OCI-LY7 (cell line): ENCODE data around the gene PHACTR1.

Experiments used
- CTCF ChIP-seq: fragments of 200-600 bp; sonication (generic); conservative IDR thresholded peaks from 2 replicates; pipeline ENCODE4 v1.5.1; 2014; ENCODE audit warnings: mild to moderate bottlenecking, antibody characterized with exemption, low read length, moderate library complexity, mixed read lengths
- EZH2phosphoT487 ChIP-seq: fragments of 200-600 bp; sonication (generic); IDR thresholded peaks from 2 replicates; pipeline ENCODE4 v1.6.1; 2018; ENCODE audit warnings: low read depth, borderline replicate concordance, mild to moderate bottlenecking, mixed run types, antibody characterized with exemption, low read length, moderate library complexity, mixed read lengths

- TF ChIP-seq CTCF, result no peak; the same call in 1 of the 2 replicates
- no peak for TF ChIP-seq EZH2phosphoT487
Observed at GRCh38 chr6:13120483-13121482, 404.2 kb downstream of the PHACTR1 start.
